Measurements from ENCODE around the gene TEX22.

The TEX22 gene

GRCh38 chr14:105456736-105457617, 58.6 kb downstream of the TEX22 start:
- no peaks in the 10 kb centered on the region for H3K4me1 Mint-ChIP-seq
- no peak overlapping the region for H3K27ac Mint-ChIP-seq
- no peak overlapping the region for H3K4me3 Mint-ChIP-seq
- H3K36me3 Mint-ChIP-seq (ENCODE audit: low read depth): peaks cover 29% of the 10 kb centered on the region
- H3K27me3 Mint-ChIP-seq (ENCODE audit: low read depth): no peaks in the 10 kb centered on the region
- no peaks in the 10 kb centered on the region for H3K9me3 Mint-ChIP-seq
- no peak for TF ChIP-seq CTCF (IDR thresholded peaks at IDR 0.05; ENCODE audit: unreplicated experiment in 3 of 3)

GRCh38 chr14:105458010-105458409, 59.7 kb downstream of the TEX22 start:
- Mint-ChIP-seq H3K36me3 (ENCODE audit: low read depth) (peaks cover 20% of the 10 kb centered on the region), H3K9me3 (no peaks in the 10 kb centered on the region), H3K4me3 (no peak overlapping the region), H3K27me3 (ENCODE audit: low read depth) (no peaks in the 10 kb centered on the region), H3K27ac (no peak overlapping the region), H3K4me1 (no peaks in the 10 kb centered on the region)
- no peak for TF ChIP-seq CTCF (IDR thresholded peaks at IDR 0.05; ENCODE audit: unreplicated experiment in 3 of 3)

GRCh38 chr14:105458571-105458970, 60.2 kb downstream of the TEX22 start:
- Mint-ChIP-seq H3K9me3 (no peaks in the 10 kb centered on the region), H3K4me1 (no peaks in the 10 kb centered on the region), H3K36me3 (ENCODE audit: low read depth) (peaks cover 18% of the 10 kb centered on the region), H3K27me3 (ENCODE audit: low read depth) (no peaks in the 10 kb centered on the region), H3K27ac (no peak overlapping the region), H3K4me3 (no peak overlapping the region)
- TF ChIP-seq CTCF (IDR thresholded peaks at IDR 0.05; ENCODE audit: unreplicated experiment in 3 of 3): no peak

- H3K27ac Mint-ChIP-seq: no peak overlapping the region
- TF ChIP-seq CTCF (IDR thresholded peaks at IDR 0.05; ENCODE audit: unreplicated experiment in 3 of 3): no peak
- no peaks in the 10 kb centered on the region for H3K4me1 Mint-ChIP-seq
- H3K27me3 Mint-ChIP-seq (ENCODE audit: low read depth): no peaks in the 10 kb centered on the region
- peaks cover 15% of the 10 kb centered on the region for H3K36me3 Mint-ChIP-seq (ENCODE audit: low read depth)
- no peak overlapping the region for H3K4me3 Mint-ChIP-seq
- no peaks in the 10 kb centered on the region for H3K9me3 Mint-ChIP-seq
Measured at GRCh38 chr14:105460116-105460515, 61.8 kb downstream of the TEX22 start.

GRCh38 chr14:105460616-105461015, 62.3 kb downstream of the TEX22 start:
- no peaks in the 10 kb centered on the region for H3K27me3 Mint-ChIP-seq (ENCODE audit: low read depth)
- no peaks in the 10 kb centered on the region for H3K9me3 Mint-ChIP-seq
- peaks cover 15% of the 10 kb centered on the region for H3K36me3 Mint-ChIP-seq (ENCODE audit: low read depth)
- no peaks in the 10 kb centered on the region for H3K4me1 Mint-ChIP-seq
- H3K4me3 Mint-ChIP-seq: no peak overlapping the region
- no peak for TF ChIP-seq CTCF (IDR thresholded peaks at IDR 0.05; ENCODE audit: unreplicated experiment in 3 of 3)
- no peak overlapping the region for H3K27ac Mint-ChIP-seq

GRCh38 chr14:105461903-105462302, 63.6 kb downstream of the TEX22 start:
- Mint-ChIP-seq H3K36me3 (ENCODE audit: low read depth) (peaks cover 14% of the 10 kb centered on the region), H3K27ac (no peak overlapping the region), H3K4me3 (no peak overlapping the region), H3K27me3 (ENCODE audit: low read depth) (no peaks in the 10 kb centered on the region), H3K4me1 (no peaks in the 10 kb centered on the region), H3K9me3 (no peaks in the 10 kb centered on the region)
- TF ChIP-seq CTCF (IDR thresholded peaks at IDR 0.05; ENCODE audit: unreplicated experiment in 3 of 3): no peak
